ENCODE results near the gene PIK3IP1.

DNA sequence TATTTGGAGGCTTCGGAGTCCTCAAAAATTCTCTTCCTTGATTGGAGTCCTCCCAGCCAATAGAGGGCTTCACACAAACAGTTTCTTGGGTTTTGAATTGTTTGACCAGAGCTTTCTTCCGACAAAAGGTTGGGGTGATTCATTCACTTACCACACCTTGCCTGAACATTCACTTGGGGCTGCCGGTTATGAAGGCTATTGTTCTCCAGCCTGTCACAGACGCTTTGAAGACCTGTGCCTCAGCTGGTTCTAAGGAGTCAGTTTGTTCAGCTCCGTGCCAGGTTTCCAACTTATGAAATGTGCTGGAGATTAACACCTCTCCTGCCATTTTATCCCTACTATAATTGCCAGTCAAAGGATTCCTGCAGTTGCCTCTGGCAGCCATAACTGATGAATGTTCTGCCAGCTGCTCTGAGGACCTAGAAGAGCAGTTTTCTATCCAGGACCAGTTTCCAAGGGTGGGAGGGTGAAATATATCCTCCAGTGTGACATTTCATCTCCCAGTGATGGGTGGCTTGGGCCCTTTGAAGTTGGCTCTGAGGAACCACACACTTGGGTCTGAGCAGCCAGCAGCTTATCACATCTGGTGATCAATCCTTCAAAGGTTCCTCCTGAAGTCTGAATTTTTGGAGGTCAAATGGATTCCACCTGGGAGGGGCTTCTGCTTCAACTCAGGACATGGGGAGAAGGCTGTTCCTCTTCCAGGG is 48.8 kb downstream of the PIK3IP1 start:
- TF ChIP-seq, protein P1, sequence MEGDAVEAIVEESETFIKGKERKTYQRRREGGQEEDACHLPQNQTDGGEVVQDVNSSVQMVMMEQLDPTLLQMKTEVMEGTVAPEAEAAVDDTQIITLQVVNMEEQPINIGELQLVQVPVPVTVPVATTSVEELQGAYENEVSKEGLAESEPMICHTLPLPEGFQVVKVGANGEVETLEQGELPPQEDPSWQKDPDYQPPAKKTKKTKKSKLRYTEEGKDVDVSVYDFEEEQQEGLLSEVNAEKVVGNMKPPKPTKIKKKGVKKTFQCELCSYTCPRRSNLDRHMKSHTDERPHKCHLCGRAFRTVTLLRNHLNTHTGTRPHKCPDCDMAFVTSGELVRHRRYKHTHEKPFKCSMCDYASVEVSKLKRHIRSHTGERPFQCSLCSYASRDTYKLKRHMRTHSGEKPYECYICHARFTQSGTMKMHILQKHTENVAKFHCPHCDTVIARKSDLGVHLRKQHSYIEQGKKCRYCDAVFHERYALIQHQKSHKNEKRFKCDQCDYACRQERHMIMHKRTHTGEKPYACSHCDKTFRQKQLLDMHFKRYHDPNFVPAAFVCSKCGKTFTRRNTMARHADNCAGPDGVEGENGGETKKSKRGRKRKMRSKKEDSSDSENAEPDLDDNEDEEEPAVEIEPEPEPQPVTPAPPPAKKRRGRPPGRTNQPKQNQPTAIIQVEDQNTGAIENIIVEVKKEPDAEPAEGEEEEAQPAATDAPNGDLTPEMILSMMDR (IDR thresholded peaks at IDR 0.05): no peak
- no peak for TF ChIP-seq POLR2A (IDR thresholded peaks at IDR 0.05)
